ENCODE results near the gene REXO5. TPM values are rescaled to one million over a fixed set of nuclear protein-coding genes. Genes with fewer than 3 reads are reported as not detected.

Gene REXO5, protein sequence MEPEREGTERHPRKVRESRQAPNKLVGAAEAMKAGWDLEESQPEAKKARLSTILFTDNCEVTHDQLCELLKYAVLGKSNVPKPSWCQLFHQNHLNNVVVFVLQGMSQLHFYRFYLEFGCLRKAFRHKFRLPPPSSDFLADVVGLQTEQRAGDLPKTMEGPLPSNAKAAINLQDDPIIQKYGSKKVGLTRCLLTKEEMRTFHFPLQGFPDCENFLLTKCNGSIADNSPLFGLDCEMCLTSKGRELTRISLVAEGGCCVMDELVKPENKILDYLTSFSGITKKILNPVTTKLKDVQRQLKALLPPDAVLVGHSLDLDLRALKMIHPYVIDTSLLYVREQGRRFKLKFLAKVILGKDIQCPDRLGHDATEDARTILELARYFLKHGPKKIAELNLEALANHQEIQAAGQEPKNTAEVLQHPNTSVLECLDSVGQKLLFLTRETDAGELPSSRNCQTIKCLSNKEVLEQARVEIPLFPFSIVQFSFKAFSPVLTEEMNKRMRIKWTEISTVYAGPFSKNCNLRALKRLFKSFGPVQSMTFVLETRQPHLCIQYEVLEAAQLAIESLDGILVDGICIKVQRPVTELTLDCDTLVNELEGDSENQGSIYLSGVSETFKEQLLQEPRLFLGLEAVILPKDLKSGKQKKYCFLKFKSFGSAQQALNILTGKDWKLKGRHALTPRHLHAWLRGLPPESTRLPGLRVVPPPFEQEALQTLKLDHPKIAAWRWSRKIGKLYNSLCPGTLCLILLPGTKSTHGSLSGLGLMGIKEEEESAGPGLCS
- 7.2 and 18.6 TPM in 2 replicates for total RNA-seq

DNA sequence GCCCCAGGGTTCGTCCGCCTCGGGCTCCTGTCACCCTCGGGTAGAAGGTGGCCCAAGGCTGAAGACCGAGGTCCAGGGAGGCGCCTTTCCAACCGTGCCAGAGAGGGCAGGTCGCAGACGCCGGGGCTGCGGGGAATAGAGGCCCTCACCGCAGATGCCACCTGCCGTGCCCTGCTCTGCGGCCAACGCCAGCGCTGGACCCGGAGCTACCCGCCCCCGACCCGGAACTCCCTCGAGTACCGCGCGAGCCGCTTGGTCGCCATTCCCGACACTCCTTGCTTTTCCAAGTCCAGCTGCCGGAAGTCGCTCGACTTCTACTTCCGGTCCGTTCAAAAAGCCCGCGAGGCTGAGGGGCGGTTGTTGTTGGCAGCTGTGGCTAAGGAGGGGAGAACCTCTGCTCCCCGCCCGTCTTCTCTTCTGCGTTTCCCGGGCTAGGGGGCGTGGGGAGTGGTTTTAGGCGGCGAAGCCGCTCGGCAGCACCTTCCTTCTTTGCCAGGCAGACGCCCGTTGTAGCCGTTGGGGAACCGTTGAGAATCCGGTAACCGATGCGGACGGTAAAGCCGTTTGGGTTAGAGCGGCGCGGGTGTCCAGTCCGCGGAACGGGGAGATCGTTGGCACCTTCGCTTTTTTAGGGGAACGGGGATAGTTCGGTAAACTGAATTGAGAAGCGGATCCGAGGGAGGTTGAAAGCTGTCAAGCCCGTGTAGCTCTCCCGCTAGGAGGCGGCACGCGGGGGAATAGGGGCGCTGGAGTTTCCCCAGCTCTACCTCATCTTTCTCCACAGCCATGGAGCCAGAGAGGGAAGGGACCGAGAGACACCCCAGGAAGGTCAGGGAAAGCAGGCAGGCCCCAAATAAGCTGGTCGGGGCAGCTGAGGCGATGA, at the start of gene REXO5, which contains the start of gene ERI2:
REXO5 (plus strand) TSS at position 360 of the 883 bp plus-strand sequence; CDS start at position 787, 427 bp downstream.
ERI2 (minus strand) TSS at position 305 of the 883 bp plus-strand sequence; CDS start at position 263, 42 bp downstream.

DNA sequence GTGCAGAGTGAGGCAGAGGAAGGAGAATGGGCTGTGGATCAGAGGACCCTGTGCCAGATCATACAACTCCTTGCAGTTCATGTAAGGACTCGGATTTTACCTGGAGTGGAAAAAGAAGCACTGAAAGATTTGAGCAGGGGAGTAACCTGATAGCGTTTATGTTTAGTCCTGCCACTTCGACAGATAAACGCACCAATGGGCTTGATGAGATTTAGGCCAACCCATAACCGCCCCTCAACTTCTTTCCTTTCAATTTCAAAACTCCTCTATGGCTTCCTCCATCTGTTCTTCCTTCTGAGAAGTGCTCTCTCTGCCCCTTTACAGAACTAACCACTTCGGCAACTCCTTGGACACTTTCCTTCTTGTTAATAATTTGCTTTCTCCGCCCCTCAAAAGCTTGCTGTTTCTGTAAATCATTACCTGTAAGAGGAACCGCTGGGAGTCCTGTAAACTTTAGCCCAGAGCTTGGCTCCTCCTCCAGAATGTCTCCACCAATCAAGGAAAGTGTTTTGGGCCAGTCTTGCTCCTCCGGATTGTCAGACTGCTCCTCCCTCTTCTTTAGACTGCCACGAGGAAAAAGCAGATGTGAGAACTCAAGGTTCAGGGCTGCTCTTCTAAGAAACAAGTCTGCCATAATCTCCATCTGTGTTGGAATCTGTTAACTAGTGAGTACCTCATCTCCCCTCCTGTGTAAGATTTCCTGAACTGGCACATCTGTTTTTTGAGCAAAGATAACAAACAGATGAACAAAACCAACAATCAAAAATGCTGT, 42.7 kb upstream of the REXO5 start, which contains the start of gene ACSM3:
ACSM3 (plus strand) TSS at position 554 of the 772 bp plus-strand sequence. CDS start 6,021 bp downstream, outside the sequence.

Other genes with a start within 250 kb of the REXO5 start
- not detected in 2 replicates for gene ACSM2B, start 230.2 kb upstream of the REXO5 start, total RNA-seq
- gene ACSM1, start 108.8 kb upstream of the REXO5 start, total RNA-seq = 0.11 TPM in 1 of 2 replicates, not detected in the other
- gene THUMPD1, start 64.7 kb upstream of the REXO5 start, total RNA-seq = 73.0 and 90.0 TPM in 2 replicates
- gene ACSM3, start 42.5 kb upstream of the REXO5 start, total RNA-seq = 0.77 and 1.00 TPM in 2 replicates
- 29.6 and 67.8 TPM in 2 replicates for gene ERI2, start 55 bp upstream of the REXO5 start, total RNA-seq
- gene DCUN1D3, start 93.8 kb downstream of the REXO5 start, total RNA-seq = 35.4 and 43.9 TPM in 2 replicates
- gene LYRM1, start 94.2 kb downstream of the REXO5 start, total RNA-seq = 64.7 and 69.5 TPM in 2 replicates

Measured in uterine smooth muscle cell (primary cell).